Measurements from ENCODE around the gene SOAT1.

Gene SOAT1

GRCh38 chr1:179298952-179299351 is 5.4 kb downstream of the SOAT1 start:
- intact Hi-C loops (cut with DNase I) = loop anchor here (10.0 kb wide), 3 partner anchors 64 to 274 kb away; partner anchors contain the start of genes AXDND1 and FAM20B
- DNase-seq = no peak

GRCh38 chr1:179300112-179300511 is 6.5 kb downstream of the SOAT1 start:
- no peak for DNase-seq
- intact Hi-C loops (cut with DNase I) = no loop called here

DNA sequence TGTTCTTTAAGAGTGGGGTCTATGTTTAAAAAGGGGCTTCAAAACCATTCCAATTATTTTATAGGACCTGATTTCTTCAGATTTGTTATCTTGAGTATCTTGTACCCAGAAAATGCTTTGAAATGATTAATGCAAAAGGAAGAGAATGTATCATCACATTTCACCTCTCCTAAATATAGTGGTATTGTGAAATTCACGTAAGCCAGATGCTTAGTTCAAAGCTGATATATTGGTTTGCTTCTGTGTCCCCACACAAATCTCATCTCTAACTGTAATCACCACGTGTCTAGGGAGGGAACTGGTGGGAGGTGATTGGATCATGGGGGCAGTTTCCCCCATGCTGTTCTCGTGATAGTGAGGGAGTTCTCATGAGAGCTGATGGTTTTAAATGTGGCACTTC is 8.5 kb downstream of the SOAT1 start:
- intact Hi-C loops (cut with DNase I) = no loop called here
- no peak for DNase-seq

DNA sequence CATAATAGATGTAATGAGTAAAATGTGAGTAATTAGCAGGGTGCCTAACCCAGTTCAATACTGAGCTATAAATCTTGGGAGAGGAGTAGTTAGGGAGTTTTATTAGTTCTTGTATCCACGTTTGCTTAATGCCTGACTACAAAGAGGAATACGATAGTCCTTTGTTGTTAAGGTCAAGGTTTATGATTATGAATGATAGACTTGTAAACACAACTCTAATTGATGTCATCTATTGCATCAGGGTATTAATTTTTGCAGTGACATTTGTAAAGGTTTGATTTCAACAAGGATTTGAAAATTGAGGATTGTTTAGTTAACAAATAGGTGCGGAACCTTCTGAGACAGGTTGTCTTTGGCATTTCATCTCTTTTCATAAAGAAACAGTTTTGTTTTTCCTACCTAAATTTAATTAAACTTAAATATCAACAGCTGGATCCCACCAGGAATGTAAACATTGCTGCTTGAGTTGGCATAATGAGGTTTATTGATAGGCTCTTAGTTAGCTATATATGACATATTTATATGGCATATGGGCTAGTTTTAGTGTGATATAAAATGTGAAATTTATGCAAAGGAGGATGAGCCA is 9.7 kb downstream of the SOAT1 start:
- intact Hi-C loops (cut with DNase I) = no loop called here
- DNase-seq = no peak

DNA sequence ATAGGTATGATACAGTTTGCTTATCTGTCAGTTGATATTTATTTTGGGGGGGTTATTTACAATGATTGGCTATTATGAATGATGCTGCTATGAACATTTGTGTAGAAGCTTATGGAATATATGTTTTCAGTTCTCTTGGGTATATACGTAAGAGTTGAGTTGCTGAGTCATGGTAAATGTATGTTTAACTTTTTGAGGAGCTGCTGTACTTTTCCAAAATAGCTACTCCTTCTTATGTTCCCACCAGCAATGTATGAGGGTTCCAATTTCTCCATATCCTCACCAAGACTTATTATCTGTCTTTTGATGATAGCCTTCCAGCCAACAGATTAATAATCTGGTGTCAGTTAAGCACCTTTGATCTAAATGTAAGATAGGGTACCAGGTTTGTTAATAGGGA is 11.9 kb downstream of the SOAT1 start:
- DNase-seq = no peak
- intact Hi-C loops (cut with DNase I) = no loop called here

DNA sequence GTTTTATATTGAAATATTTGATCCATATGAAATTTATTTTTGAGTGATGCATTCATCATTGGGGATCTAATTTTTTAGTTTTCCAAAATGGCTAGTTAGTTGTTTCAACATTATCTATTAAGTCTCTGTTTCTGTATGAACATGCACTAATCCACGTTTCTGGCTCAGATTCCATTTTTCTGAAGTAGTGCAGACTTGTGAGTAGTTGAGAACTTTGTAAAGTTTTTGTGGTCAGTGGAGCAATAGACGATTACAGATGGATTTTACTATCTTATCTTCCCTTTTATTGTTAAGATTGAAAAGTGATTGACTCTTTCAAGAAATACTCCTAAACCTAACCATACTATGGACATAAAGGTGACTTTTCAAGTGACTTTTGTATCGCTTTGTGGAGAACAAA is 16.7 kb downstream of the SOAT1 start:
- no peak for DNase-seq
- intact Hi-C loops (cut with DNase I) = no loop called here

GRCh38 chr1:179310721-179311120 is 17.1 kb downstream of the SOAT1 start:
- intact Hi-C loops (cut with DNase I) = no loop called here
- DNase-seq = no peak

DNA sequence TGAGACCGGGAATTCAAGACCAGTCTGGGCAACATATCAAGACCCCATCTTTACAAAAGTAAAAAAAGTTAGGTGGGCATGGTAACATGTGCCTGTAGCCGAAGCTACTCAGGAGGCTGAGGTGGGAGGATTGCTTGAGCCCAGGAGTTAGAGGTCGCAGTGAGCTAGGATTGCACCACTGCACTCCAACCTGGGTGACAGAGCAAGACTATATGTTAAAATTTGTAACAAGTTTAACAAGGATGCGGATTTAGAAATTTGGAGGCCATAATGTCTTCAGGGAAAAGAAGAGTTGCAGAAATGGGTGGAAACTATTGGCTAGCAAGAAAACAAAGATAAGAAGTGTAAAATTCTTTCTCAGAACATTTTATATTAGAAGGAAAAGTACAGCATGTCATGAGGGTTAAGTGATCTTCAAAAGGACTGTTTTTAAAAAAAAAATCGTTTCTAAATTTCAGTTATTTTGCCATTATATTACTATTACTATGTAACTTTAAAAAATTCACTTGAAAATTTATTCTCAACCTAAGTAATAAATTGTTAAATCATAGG is 17.6 kb downstream of the SOAT1 start:
- intact Hi-C loops (cut with DNase I) = no loop called here
- DNase-seq = no peak

GRCh38 chr1:179313004-179313403 is 19.4 kb downstream of the SOAT1 start:
- DNase-seq = no peak
- intact Hi-C loops (cut with DNase I) = no loop called here

- intact Hi-C loops (cut with DNase I) = no loop called here
- no peak for DNase-seq
Observed at GRCh38 chr1:179314928-179315327, 21.3 kb downstream of the SOAT1 start.

GRCh38 chr1:179318491-179318890 is 24.9 kb downstream of the SOAT1 start:
- intact Hi-C loops (cut with DNase I) = no loop called here
- DNase-seq = no peak

DNA sequence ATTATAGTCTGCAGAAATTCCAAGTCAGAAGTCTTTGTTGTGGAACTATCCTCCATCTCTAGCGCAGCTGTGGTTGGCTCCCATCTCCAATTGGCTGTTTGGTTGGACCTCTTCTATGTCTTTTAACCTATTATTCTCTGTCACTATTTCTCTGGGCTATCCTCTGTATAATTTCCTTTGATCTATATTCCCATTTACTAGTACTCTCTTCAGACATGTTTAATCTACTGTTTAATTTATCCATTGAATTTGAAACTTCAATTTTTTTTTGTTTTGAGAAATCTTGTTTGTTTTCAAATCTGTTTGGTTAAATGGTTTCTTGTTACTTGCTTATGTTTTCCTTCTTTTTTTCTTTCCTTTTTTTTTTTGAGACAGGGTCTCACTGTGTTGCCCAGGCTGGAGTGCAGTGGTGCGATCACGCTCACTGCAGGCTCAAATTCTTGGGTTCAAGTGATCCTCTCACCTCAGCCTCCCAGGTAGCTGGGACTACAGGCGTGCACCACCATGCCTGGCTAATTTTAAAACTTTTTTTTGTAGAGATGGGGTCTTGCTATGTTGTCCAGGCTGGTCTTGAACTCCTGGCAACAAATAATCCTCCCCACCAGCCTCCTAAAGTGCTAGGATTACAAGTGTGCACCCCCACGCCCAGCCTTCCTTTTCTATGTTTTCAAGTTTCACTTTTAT is 28.1 kb downstream of the SOAT1 start:
- DNase-seq = no peak
- intact Hi-C loops (cut with DNase I) = no loop called here

- DNase-seq = no peak
- intact Hi-C loops (cut with DNase I) = no loop called here
Observed at GRCh38 chr1:179322557-179322956, 29.0 kb downstream of the SOAT1 start.

- DNase-seq = no peak
- intact Hi-C loops (cut with DNase I) = no loop called here
Observed at GRCh38 chr1:179323436-179323835, 29.8 kb downstream of the SOAT1 start.

DNA sequence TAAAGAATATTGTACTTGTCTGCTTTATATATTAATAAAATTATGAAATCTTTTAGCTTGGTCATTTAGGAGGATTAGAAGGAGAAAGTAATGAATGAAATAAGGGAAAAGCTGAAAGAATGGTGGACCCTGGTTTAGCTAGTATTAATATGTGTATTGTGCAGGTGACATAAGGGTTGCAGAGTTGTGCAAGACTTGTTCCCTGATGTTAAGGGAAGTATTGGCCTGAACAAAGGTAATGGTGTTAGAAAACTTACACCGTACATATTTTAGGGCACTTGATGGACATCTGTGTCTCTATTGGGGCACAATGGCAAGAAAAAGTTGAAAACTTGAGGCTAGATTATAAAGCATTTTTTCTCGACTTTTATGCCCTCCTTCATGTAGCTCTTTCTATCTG is 32.2 kb downstream of the SOAT1 start:
- DNase-seq = no peak
- intact Hi-C loops (cut with DNase I) = no loop called here

DNA sequence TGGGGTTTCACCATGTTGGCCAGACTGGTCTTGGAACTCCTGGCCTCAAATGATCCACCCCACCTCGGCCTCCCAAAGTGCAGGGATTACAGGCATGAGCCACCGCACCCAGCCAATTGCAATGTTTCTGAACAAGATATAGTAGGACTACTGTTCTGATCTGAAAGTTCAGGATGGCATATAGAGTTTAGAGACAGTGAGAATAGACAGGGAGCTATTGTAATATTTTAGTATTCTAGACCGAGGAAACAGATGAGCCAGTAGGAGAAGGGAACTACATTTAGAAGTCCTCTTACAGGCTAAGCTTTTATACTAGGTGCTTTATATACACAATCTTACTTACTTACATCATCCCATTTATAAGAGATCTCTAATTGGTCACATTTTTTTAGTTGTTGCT is 33.1 kb downstream of the SOAT1 start:
- DNase-seq = no peak
- intact Hi-C loops (cut with DNase I) = no loop called here

- intact Hi-C loops (cut with DNase I) = no loop called here
- no peak for DNase-seq
Observed at GRCh38 chr1:179327196-179327595, 33.6 kb downstream of the SOAT1 start.

DNA sequence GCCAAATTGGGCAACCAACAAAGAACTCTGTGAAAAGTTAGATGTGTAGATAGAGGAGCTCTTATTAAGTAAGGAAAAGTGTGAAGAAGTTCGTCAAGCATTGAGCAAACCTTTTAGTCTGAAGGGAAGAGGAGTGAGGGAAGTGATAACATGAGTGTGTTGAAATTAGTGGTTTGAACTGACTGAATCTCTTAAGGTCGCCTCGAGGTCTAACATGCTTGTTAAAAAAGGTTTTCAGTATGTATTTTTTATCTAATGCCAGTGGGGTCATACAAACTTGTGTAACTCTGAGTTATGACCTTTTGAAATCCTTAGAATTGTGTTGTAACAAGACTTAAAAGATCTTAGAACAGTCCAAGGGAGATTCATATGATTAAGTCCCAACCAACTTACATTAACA is 34.1 kb downstream of the SOAT1 start:
- no peak for DNase-seq
- intact Hi-C loops (cut with DNase I) = no loop called here

GRCh38 chr1:179329862-179330261 is 36.3 kb downstream of the SOAT1 start:
- no peak for DNase-seq
- intact Hi-C loops (cut with DNase I) = no loop called here

- intact Hi-C loops (cut with DNase I) = no loop called here
- DNase-seq = no peak
Observed at GRCh38 chr1:179334440-179334839, 40.8 kb downstream of the SOAT1 start.

DNA sequence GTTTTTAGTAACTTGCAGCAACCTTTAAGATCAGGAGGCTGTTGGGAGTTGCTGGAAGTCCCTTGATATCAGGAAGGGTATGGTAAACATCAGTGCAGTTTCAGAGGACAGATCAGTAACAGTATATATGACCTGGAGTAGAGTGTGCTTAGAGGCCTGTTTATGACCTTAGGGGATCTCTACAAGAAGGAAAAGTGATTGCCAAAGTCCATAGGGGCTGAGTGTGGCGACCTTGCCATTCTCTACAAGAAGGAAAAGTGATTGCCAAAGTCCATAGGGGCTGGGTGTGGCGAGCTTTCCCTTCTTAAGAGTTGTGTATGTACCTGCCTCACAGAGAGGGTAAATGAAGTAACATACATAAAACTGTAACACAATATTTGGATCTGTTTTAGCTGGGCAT is 43.7 kb downstream of the SOAT1 start:
- DNase-seq = no peak
- intact Hi-C loops (cut with DNase I) = no loop called here

Measured in head of caudate nucleus (tissue), 42 donors.